IPS-15b (cell line): ENCODE measurements around the gene RALGPS1.
A peak's percentile ranks its signal among the peaks of the same experiment; 100 is the strongest.

Experiments
- H3K27me3 ChIP-seq: one replicate; pipeline ENCODE4 v1.6.1; 2013; ENCODE audit warnings: low read length; ENCODE audit not compliant: control insufficient read depth, insufficient read depth
- H3K36me3 ChIP-seq: one replicate; pipeline ENCODE4 v1.6.1; 2013; ENCODE audit warnings: low read length; ENCODE audit not compliant: control insufficient read depth, insufficient read depth
- H3K4me1 ChIP-seq: one replicate; pipeline ENCODE4 v1.6.1; 2013; ENCODE audit warnings: mild to moderate bottlenecking, low read length; ENCODE audit not compliant: control insufficient read depth, insufficient read depth
- H3K4me3 ChIP-seq: one replicate; pipeline ENCODE4 v1.5.1; 2013; ENCODE audit warnings: low read depth, low read length
- H3K9ac ChIP-seq: one replicate; pipeline ENCODE4 v1.6.1; 2013; ENCODE audit warnings: low read depth, mild to moderate bottlenecking, low read length
- H3K9me3 ChIP-seq: one replicate; pipeline ENCODE4 v1.6.1; 2013; ENCODE audit warnings: mild to moderate bottlenecking, low read length; ENCODE audit not compliant: control insufficient read depth, insufficient read depth

The RALGPS1 gene

DNA sequence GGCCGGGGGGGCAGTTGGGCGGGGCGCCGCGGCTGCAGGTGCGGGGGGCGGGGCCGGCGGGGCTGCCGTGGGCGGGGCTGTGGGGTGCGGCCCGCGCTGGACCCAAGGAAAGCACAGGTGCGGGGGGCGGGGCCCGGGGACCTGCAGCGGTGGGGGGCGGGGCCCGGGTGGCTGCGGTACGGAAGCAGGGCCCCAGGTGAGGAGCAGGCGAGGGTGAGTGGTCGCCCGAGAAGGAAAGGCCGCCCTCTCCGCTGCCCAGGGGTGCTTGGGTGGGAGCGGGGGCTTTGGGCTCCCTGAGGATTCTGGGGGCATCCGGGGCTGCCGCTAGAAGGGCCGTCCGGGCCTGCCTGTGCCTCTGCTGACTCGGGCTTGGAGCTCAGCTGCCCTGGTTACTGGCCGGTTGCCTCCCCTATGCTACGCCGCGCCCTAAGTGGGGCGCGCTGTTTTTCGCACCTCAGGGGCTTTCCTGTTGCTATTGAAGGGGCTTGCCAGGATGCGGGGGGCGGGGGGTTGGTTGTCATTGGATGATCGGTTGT, 767 bp downstream of the RALGPS1 start:
- H3K9ac ChIP-seq, result no peak overlapping the region

DNA sequence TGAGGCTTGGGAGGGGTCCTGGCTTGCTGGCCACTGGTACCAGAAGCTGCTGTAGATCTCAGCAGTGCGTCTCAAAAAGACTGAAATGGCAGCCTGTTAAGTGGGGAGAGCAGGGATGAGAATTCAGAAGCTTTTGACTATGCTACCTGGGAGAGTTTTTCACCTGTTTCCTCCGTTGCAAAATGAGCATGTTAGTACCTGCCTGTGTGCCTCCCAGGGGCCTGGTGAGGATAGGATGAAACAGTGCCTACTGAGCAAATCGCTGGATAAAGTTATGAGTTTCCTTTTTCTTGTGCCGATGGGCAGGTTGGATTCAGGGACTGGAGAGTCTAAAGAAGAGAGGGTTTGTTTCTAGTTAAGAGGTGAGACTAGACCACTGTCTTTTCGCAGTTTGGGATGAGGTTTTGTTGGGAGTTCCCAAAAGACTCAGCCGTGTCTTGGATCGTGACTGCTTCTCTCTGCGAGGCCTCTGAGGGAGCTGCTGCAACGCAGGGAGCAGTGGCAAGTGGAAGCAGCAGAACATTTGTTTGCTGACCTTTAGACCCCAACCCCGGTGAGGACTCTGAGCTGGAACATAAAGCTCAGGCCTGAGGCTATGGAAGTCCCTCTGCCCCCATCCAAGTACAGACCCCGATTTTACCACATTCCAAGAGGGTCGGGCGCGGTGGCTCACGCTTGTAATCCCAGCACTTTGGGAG, 1.4 kb downstream of the RALGPS1 start:
- Histone ChIP-seq H3K4me3 (peak overlapping the region; percentile 75), H3K9me3 (no peaks in the 10 kb centered on the region), H3K36me3 (no peaks in the 10 kb centered on the region), H3K27me3 (peaks cover 12% of the 10 kb centered on the region), H3K4me1 (peaks cover 10% of the 10 kb centered on the region), H3K9ac (no peak overlapping the region)

More for the DNA sequence above, 767 bp downstream of the RALGPS1 start:
- peak overlapping the region; percentile 75 for H3K4me3 ChIP-seq
- no peaks in the 10 kb centered on the region for H3K9me3 ChIP-seq
- no peaks in the 10 kb centered on the region for H3K36me3 ChIP-seq
- H3K4me1 ChIP-seq, result peaks cover 10% of the 10 kb centered on the region
- H3K27me3 ChIP-seq, result peaks cover 12% of the 10 kb centered on the region

DNA sequence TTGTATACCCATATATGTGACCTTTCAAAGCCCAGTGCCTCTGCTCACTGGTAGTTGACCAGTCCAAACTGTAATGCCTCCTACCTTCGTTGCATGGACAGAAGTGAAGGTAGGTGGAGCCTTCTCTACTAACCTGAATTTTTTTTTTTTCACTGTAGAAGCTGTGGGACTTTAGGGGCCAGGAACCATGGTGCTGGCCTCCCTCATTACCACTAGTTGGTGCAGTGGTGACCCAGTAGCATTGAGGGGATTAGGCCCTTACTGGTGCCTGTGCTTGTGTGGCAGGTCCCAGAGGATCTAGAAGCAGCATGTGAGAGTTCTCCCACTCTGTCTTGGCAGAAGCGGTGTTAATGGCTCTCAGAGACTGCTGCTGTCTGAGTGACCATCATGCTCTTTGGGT, 2.3 kb downstream of the RALGPS1 start:
- Histone ChIP-seq H3K36me3 (no peaks in the 10 kb centered on the region), H3K27me3 (peaks cover 12% of the 10 kb centered on the region), H3K4me3 (no peak overlapping the region), H3K4me1 (peaks cover 10% of the 10 kb centered on the region), H3K9me3 (no peaks in the 10 kb centered on the region), H3K9ac (no peak overlapping the region)

DNA sequence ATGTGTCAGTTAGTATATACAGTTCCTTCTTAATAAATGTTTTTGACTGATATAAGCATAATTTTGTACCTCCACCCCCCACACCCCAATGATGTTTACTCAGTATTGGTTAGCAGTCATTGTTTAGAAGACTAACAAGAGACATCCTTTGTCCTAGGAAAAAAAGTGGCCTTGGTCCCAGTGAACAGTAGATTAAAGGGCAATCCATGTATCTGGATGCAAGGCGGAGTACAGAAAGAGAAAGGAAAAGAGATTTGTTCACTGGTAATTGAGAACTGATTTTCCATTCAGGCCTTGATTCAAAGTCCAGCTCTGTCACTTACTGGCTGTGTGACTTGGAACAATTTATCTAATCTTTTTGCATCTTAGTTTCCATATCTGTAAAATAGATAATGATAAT, 4.6 kb downstream of the RALGPS1 start:
- no peaks in the 10 kb centered on the region for H3K36me3 ChIP-seq
- H3K9ac ChIP-seq, result no peak overlapping the region
- H3K4me3 ChIP-seq, result no peak overlapping the region
- H3K27me3 ChIP-seq, result no peaks in the 10 kb centered on the region
- peaks cover 10% of the 10 kb centered on the region for H3K4me1 ChIP-seq
- no peaks in the 10 kb centered on the region for H3K9me3 ChIP-seq

DNA sequence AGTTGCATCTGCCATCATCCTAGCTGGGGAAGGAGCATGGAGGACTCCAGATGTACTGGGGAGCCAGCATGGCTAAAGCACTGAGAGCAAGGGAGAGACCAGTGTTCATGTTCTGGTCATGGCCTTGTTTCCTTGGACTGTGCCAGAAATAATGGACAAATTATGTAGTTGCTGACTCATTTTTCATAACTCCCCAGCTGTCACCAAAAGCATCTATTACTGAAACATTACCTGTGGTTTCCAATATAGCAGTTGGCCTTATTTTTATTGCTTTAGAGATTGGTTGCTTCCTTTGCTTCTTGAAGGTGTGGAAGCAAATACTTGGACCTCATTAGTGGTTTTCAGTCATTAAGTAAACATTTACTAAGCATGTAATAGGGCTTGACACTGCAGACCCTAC, 11.3 kb downstream of the RALGPS1 start:
- no peaks in the 10 kb centered on the region for H3K36me3 ChIP-seq
- no peak overlapping the region for H3K9ac ChIP-seq
- no peaks in the 10 kb centered on the region for H3K4me1 ChIP-seq
- H3K4me3 ChIP-seq, result no peak overlapping the region
- no peaks in the 10 kb centered on the region for H3K27me3 ChIP-seq
- H3K9me3 ChIP-seq, result no peaks in the 10 kb centered on the region

DNA sequence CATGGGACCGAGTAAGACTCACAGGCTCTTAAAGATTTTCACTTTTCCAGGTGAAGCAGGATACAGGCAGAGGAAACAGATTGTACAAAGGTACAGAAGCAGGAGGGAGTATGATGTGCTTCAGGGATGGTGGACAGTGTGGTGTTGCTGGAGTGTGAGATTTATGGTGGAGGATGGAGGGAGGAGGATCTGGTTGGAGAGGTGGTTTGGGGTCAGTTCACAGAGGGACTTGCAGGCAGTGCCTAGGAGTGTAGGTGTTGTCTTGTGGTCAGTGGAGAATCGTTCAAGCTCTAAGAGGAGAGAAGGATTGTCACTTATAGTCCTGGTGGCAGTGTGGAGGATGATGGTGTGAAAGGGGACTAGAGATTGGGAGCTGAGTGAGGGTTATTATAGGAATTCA, 11.8 kb downstream of the RALGPS1 start:
- no peaks in the 10 kb centered on the region for H3K4me1 ChIP-seq
- H3K4me3 ChIP-seq, result no peak overlapping the region
- no peaks in the 10 kb centered on the region for H3K36me3 ChIP-seq
- no peaks in the 10 kb centered on the region for H3K27me3 ChIP-seq
- no peaks in the 10 kb centered on the region for H3K9me3 ChIP-seq
- H3K9ac ChIP-seq, result no peak overlapping the region

DNA sequence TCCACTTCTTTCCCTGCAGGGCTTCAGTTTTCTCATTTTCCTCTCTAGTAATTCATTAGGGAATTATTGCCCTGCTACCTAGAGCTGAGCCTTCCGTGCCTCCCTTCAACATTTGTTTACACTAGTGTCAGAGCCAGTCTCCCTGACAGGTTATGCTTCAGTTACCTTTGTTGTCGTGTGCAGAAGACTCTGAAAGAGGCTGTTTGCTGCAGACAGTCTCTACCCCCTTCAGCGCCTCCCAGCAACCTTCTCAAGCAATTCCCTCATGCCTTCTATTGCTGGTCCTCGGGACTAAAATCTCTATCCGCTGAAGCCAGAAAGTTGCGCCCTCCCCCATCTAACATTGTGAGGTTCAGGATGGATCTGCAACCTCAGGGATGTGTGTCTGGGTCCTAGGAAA, 12.8 kb downstream of the RALGPS1 start:
- Histone ChIP-seq H3K4me1 (no peaks in the 10 kb centered on the region), H3K36me3 (no peaks in the 10 kb centered on the region), H3K4me3 (no peak overlapping the region), H3K27me3 (no peaks in the 10 kb centered on the region), H3K9me3 (no peaks in the 10 kb centered on the region), H3K9ac (no peak overlapping the region)

DNA sequence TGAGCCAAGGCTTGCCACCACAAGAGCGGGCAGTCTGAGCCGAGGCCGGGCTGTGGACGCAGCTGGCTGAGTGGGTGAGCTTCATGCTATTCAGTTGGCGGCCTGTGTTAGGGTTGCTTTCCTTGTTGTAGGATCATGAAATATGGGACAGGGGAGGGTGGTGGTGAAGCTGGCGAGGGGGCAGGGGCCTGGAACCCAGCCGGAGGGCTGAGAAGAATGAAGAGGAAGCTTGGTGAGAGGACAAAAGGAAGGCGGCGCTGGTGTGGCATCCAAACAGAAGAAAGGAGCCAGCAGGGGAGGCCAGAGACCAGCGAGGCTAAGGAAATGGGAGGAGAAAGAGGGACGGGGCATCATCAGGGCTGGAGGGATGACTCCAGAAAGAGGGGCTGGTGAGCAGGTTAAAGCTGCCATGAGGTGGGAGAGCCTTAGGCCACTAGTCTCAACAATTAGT, 18.3 kb downstream of the RALGPS1 start:
- H3K27me3 ChIP-seq, result no peaks in the 10 kb centered on the region
- H3K36me3 ChIP-seq, result no peaks in the 10 kb centered on the region

DNA sequence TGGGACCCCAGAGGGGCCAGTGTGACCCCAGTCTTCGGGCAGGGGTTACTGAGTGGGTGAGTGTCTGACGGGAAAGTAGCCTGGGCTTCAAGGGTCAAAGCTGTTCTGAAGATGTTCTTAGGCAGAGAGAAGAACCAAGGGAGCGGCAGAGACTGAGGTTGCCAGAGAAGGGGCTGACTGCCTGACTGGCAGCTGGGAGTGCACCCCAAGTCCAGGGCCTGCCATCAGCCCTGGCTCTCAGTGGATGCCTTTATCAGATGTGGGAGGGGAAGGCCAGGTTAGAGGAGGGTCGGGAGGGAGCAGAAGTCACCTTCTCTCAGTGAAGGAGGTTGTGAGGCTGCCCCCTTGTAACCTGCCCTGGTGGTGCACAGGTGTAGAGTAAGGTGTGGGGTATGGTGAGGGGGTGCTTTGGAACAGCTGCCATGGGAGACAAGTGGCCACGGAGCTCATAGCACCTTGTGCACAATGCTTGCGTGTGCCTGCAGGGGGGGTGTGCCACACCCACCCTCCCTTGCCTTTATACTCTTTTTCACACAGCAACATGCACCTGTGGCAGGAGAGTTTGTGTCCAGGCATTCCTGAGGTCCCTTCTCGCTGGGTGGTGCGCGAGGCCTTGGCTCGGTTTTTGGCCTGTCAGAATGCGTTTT, 18.9 kb downstream of the RALGPS1 start:
- Histone ChIP-seq H3K4me1 (no peaks in the 10 kb centered on the region), H3K9ac (no peak overlapping the region), H3K36me3 (no peaks in the 10 kb centered on the region)

More for the DNA sequence above, 18.3 kb downstream of the RALGPS1 start:
- no peak overlapping the region for H3K9ac ChIP-seq
- no peaks in the 10 kb centered on the region for H3K4me1 ChIP-seq
- H3K4me3 ChIP-seq, result no peak overlapping the region
- no peaks in the 10 kb centered on the region for H3K9me3 ChIP-seq

DNA sequence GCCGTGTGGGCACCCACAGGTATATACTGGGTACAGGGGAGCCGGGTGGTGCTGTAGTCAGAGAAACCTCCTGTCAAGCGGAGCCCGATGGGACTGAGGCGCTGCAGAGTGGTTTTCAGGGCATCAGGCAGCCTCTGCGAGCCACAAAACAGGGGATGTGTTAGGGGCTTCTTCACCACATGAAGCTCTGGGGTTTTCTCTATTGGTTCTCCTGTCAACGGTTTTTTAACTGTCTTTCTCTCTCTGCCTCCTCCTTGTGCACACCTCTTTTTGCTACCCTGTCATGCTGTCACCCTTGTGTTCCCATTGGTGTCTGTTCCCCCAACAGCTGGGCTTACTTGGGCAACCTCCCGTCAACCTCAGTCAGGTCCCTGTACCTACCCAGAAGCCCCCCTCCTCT, 19.9 kb downstream of the RALGPS1 start:
- H3K36me3 ChIP-seq, result no peaks in the 10 kb centered on the region
- no peak overlapping the region for H3K9ac ChIP-seq
- H3K9me3 ChIP-seq, result no peaks in the 10 kb centered on the region
- H3K4me1 ChIP-seq, result no peaks in the 10 kb centered on the region
- no peaks in the 10 kb centered on the region for H3K27me3 ChIP-seq
- H3K4me3 ChIP-seq, result no peak overlapping the region

More for the DNA sequence above, 18.9 kb downstream of the RALGPS1 start:
- H3K27me3 ChIP-seq, result no peaks in the 10 kb centered on the region
- no peaks in the 10 kb centered on the region for H3K9me3 ChIP-seq
- H3K4me3 ChIP-seq, result no peak overlapping the region

DNA sequence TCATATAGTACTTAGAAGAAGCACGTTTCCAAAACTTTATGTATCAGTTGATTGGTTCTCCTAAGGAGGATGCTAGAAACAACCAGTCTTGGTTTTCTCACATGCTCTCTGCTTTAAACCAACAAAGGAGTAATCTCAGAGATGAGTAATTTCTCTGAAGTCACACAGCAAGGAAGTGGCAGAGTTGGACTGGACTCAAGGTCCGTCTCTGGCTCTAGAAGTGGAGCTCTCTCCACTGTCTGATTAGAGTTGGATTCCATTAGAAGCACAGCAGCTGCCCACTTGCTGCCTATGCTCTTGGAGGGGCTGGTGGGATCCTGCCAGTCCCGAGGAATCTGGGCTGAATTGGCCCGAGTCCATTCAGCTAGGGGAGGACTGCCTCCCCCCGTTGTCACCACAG, 21.0 kb downstream of the RALGPS1 start:
- Histone ChIP-seq H3K9ac (no peak overlapping the region), H3K9me3 (no peaks in the 10 kb centered on the region), H3K4me3 (no peak overlapping the region), H3K36me3 (no peaks in the 10 kb centered on the region), H3K4me1 (no peaks in the 10 kb centered on the region), H3K27me3 (no peaks in the 10 kb centered on the region)

DNA sequence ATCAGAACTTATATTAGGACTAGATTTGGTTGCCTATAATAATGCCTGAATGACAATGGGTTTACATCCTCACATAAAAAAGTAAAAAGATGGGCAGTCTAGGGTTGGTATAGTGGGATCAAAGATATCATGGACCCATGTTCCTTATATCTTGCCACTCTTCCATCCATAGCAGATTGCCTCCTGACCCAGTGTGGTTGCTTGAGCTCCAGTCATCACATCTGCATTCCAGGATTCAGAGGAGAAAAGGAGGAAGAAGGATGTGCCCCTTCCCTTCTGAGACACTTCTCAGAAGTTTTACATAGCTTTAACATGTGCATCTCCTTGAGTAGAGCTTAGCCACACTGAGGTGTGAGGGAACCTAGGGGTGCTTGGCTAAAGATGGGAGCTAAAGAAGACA, 22.9 kb downstream of the RALGPS1 start:
- H3K27me3 ChIP-seq, result no peaks in the 10 kb centered on the region
- no peaks in the 10 kb centered on the region for H3K4me1 ChIP-seq
- no peaks in the 10 kb centered on the region for H3K9me3 ChIP-seq
- no peak overlapping the region for H3K4me3 ChIP-seq
- H3K36me3 ChIP-seq, result no peaks in the 10 kb centered on the region
- H3K9ac ChIP-seq, result no peak overlapping the region
